ENCODE data around the gene BRIP1.
"Not testable (repeated sequence)": the region's sequence is repeated elsewhere in the genome, so short reads cannot be mapped to it uniquely, and the experiment has no call there.

BRIP1 gene

DNA sequence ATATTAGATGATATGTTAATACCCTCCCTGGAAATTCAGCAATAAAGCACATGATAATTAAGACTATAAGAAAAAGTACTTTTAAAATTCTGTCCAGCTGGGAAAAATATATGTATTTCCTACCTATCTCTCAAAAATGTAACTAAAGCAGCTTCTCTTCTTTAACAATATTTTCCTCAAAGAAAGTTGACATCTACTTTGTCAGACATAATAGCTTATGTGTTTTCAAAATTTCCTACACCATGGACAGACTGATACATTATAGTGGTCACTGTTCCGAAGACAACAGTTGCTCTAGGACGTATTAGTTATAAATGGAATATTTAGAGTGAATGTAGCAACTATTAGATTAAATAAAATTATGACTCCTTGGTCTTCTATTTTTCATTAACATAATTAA lies 140.9 kb downstream of the BRIP1 start:
- Histone ChIP-seq H3K27ac (ENCODE audit: low read depth, low read length) (no peak overlapping the region), H3K9ac (ENCODE audit: low read length) (no peak overlapping the region), H3K4me3 (ENCODE audit: low read depth in 1 of 2, low read length in 2 of 2) (no peak overlapping the region), H3K27me3 (ENCODE audit: control insufficient read depth in 1 of 2, insufficient read depth in 2 of 2, low read length in 2 of 2) (no peaks in the 10 kb centered on the region), H3K36me3 (ENCODE audit: insufficient read depth, low read length) (no peaks in the 10 kb centered on the region), H3K4me1 (ENCODE audit: insufficient read depth, low read length) (no peaks in the 10 kb centered on the region), H3K9me3 (ENCODE audit: low read length) (no peaks in the 10 kb centered on the region)

DNA sequence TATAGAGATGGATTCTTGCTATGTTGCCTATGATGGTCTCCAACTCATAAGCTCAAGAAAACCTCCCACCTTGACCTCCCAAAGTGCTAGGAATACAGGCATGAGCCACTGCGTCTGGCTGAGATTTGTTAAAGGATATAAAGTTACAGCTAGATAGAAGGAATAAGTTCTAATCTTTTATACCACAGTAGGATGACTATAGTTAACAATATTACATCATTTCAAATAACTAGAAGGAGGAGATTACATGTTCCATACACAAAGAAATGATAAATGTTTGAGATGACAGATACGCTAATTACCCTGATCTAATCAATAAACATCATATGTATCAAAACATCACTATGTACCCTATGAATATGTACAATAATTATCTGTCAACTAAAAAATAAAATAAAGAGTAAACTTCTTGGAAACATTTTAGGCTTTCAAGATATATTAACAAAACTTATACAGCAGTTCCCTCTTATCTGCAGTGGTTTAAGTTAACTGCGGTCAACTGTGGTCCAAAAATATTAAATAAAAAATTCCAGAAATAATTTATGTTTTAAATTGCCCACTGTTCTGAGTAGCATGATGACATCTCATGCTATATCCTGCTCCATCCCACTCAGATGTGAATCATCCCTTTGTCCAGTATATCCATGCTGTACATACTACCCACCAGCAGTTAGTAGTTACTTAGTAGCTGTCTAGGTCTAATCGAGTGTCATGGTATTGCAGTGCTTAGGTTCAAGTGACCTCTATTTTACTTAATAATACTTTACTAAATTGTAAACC lies 143.1 kb downstream of the BRIP1 start:
- Histone ChIP-seq H3K36me3 (ENCODE audit: insufficient read depth, low read length) (no peaks in the 10 kb centered on the region), H3K9me3 (ENCODE audit: low read length) (no peaks in the 10 kb centered on the region), H3K4me1 (ENCODE audit: insufficient read depth, low read length) (no peaks in the 10 kb centered on the region), H3K27me3 (ENCODE audit: control insufficient read depth in 1 of 2, insufficient read depth in 2 of 2, low read length in 2 of 2) (no peaks in the 10 kb centered on the region), H3K9ac (ENCODE audit: low read length) (no peak overlapping the region), H3K27ac (ENCODE audit: low read depth, low read length) (no peak overlapping the region), H3K4me3 (ENCODE audit: low read depth in 1 of 2, low read length in 2 of 2) (no peak overlapping the region)

DNA sequence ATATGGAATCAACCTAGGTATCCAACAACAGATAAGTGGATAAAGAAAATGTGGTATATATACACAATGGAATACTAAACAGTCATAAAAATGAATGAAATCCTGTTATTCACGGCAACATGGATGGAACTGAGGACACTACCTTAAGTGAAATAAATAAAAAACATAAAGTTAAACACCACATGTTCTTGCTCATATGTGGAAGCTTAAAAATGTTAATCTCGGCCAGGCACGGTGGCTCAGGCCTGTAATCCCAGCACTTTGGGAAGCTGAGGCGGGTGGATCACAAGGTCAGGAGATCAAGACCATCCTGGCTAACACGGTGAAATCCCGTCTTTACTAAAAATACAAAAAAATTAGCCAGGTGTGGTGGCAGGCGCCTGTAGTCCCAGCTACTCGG lies 144.1 kb downstream of the BRIP1 start:
- not testable (repeated sequence) for H3K9ac ChIP-seq (ENCODE audit: low read length); H3K27me3 ChIP-seq (ENCODE audit: control insufficient read depth in 1 of 2, insufficient read depth in 2 of 2, low read length in 2 of 2); H3K4me3 ChIP-seq (ENCODE audit: low read depth in 1 of 2, low read length in 2 of 2); H3K36me3 ChIP-seq (ENCODE audit: insufficient read depth, low read length); H3K27ac ChIP-seq (ENCODE audit: low read depth, low read length); H3K9me3 ChIP-seq (ENCODE audit: low read length); H3K4me1 ChIP-seq (ENCODE audit: insufficient read depth, low read length)

DNA sequence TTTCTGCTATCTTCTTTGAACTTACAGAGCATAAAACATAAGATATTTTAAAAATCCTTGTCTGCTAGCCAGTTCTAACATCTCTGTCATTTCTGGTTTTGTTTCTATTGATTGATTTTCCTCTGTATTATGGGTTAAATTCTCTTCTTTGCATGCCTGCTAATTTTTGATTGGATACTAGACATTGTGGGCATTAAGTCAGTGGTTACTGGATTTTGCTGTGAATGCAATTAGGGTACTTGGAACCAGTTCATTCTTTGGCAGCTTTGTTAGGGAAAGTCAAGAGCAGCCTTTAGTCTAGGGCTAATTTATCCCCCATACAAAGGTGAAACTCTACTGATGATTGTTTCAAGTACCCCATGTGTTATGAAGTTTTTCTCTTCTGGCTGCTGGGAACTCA lies 145.3 kb downstream of the BRIP1 start:
- Histone ChIP-seq H3K4me1 (ENCODE audit: insufficient read depth, low read length) (no peaks in the 10 kb centered on the region), H3K9me3 (ENCODE audit: low read length) (no peaks in the 10 kb centered on the region), H3K4me3 (ENCODE audit: low read depth in 1 of 2, low read length in 2 of 2) (no peak overlapping the region), H3K36me3 (ENCODE audit: insufficient read depth, low read length) (no peaks in the 10 kb centered on the region), H3K27me3 (ENCODE audit: control insufficient read depth in 1 of 2, insufficient read depth in 2 of 2, low read length in 2 of 2) (no peaks in the 10 kb centered on the region), H3K27ac (ENCODE audit: low read depth, low read length) (no peak overlapping the region), H3K9ac (ENCODE audit: low read length) (no peak overlapping the region)

DNA sequence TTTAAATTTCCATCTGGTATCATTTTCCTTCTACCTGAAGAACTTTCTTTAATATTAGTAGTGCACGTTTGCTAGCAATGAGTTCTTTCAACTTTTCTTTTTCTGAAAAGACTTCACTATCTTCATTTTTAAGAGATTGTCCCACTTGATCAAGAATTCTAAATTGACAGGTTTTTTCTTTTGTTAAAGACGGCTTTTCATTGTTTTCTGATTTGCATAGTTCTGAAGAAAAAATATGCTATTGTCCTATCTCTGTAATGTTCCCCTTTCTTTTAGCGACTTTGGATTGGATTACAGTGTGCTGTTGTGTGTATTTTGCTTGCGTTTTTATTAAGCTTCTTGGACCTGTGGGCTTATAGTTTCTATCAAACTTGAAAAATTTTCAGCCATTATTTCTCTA lies 146.0 kb downstream of the BRIP1 start:
- H3K4me3 ChIP-seq (ENCODE audit: low read depth in 1 of 2, low read length in 2 of 2) = no peak overlapping the region
- no peaks in the 10 kb centered on the region for H3K36me3 ChIP-seq (ENCODE audit: insufficient read depth, low read length)
- H3K27me3 ChIP-seq (ENCODE audit: control insufficient read depth in 1 of 2, insufficient read depth in 2 of 2, low read length in 2 of 2) = no peaks in the 10 kb centered on the region

GRCh38 chr17:61716225-61716829 lies 147.0 kb downstream of the BRIP1 start:
- H3K4me3 ChIP-seq (ENCODE audit: low read depth in 1 of 2, low read length in 2 of 2) = no peak overlapping the region
- H3K9ac ChIP-seq (ENCODE audit: low read length) = no peak overlapping the region
- no peaks in the 10 kb centered on the region for H3K27me3 ChIP-seq (ENCODE audit: control insufficient read depth in 1 of 2, insufficient read depth in 2 of 2, low read length in 2 of 2)
- H3K9me3 ChIP-seq (ENCODE audit: low read length) = no peaks in the 10 kb centered on the region
- H3K4me1 ChIP-seq (ENCODE audit: insufficient read depth, low read length) = no peaks in the 10 kb centered on the region
- no peaks in the 10 kb centered on the region for H3K36me3 ChIP-seq (ENCODE audit: insufficient read depth, low read length)
- H3K27ac ChIP-seq (ENCODE audit: low read depth, low read length) = no peak overlapping the region

More for the DNA sequence above, 146.0 kb downstream of the BRIP1 start:
- H3K27ac ChIP-seq (ENCODE audit: low read depth, low read length) = no peak overlapping the region
- no peaks in the 10 kb centered on the region for H3K4me1 ChIP-seq (ENCODE audit: insufficient read depth, low read length)
- H3K9ac ChIP-seq (ENCODE audit: low read length) = no peak overlapping the region
- H3K9me3 ChIP-seq (ENCODE audit: low read length) = no peaks in the 10 kb centered on the region

- Histone ChIP-seq H3K36me3 (ENCODE audit: insufficient read depth, low read length) (no peaks in the 10 kb centered on the region), H3K9me3 (ENCODE audit: low read length) (no peaks in the 10 kb centered on the region), H3K27me3 (ENCODE audit: control insufficient read depth in 1 of 2, insufficient read depth in 2 of 2, low read length in 2 of 2) (no peaks in the 10 kb centered on the region), H3K4me1 (ENCODE audit: insufficient read depth, low read length) (no peaks in the 10 kb centered on the region), H3K4me3 (ENCODE audit: low read depth in 1 of 2, low read length in 2 of 2) (no peak overlapping the region), H3K9ac (ENCODE audit: low read length) (no peak overlapping the region), H3K27ac (ENCODE audit: low read depth, low read length) (no peak overlapping the region)
These were observed 148.0 kb downstream of the BRIP1 start for GRCh38 chr17:61715348-61715747.

GRCh38 chr17:61714300-61714699 lies 149.0 kb downstream of the BRIP1 start:
- Histone ChIP-seq H3K27me3 (ENCODE audit: control insufficient read depth in 1 of 2, insufficient read depth in 2 of 2, low read length in 2 of 2) (no peaks in the 10 kb centered on the region), H3K4me1 (ENCODE audit: insufficient read depth, low read length) (no peaks in the 10 kb centered on the region), H3K36me3 (ENCODE audit: insufficient read depth, low read length) (no peaks in the 10 kb centered on the region), H3K9me3 (ENCODE audit: low read length) (no peaks in the 10 kb centered on the region), H3K9ac (ENCODE audit: low read length) (no peak overlapping the region), H3K27ac (ENCODE audit: low read depth, low read length) (no peak overlapping the region), H3K4me3 (ENCODE audit: low read depth in 1 of 2, low read length in 2 of 2) (no peak overlapping the region)

GRCh38 chr17:61713035-61713434 lies 150.3 kb downstream of the BRIP1 start:
- no peak overlapping the region for H3K27ac ChIP-seq (ENCODE audit: low read depth, low read length)
- no peak overlapping the region for H3K4me3 ChIP-seq (ENCODE audit: low read depth in 1 of 2, low read length in 2 of 2)
- no peak overlapping the region for H3K9ac ChIP-seq (ENCODE audit: low read length)
- no peaks in the 10 kb centered on the region for H3K36me3 ChIP-seq (ENCODE audit: insufficient read depth, low read length)
- no peaks in the 10 kb centered on the region for H3K9me3 ChIP-seq (ENCODE audit: low read length)
- no peaks in the 10 kb centered on the region for H3K4me1 ChIP-seq (ENCODE audit: insufficient read depth, low read length)
- no peaks in the 10 kb centered on the region for H3K27me3 ChIP-seq (ENCODE audit: control insufficient read depth in 1 of 2, insufficient read depth in 2 of 2, low read length in 2 of 2)

DNA sequence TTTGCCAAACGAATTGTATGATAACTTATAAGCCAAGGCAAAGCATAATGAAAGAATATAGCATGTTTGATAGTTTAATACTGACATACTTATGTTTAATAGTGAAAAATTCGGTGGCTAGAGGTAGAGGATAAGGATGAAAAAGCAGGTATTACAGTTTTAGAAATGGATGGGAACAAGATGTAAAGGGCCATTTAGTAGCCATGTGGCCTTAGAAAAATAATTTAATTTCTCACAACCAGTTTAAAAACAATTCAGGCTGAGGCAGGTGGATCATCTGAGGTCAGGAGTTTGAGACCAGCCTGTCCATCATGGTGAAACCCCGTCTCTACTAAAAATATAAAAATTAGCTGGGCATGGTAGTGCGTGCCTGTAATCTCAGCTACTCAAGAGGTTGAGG lies 152.8 kb downstream of the BRIP1 start:
- H3K4me3 ChIP-seq (ENCODE audit: low read depth in 1 of 2, low read length in 2 of 2) = no peak overlapping the region
- no peak overlapping the region for H3K27ac ChIP-seq (ENCODE audit: low read depth, low read length)
- no peaks in the 10 kb centered on the region for H3K9me3 ChIP-seq (ENCODE audit: low read length)
- H3K27me3 ChIP-seq (ENCODE audit: control insufficient read depth in 1 of 2, insufficient read depth in 2 of 2, low read length in 2 of 2) = no peaks in the 10 kb centered on the region
- no peaks in the 10 kb centered on the region for H3K4me1 ChIP-seq (ENCODE audit: insufficient read depth, low read length)
- H3K9ac ChIP-seq (ENCODE audit: low read length) = no peak overlapping the region
- H3K36me3 ChIP-seq (ENCODE audit: insufficient read depth, low read length) = no peaks in the 10 kb centered on the region

DNA sequence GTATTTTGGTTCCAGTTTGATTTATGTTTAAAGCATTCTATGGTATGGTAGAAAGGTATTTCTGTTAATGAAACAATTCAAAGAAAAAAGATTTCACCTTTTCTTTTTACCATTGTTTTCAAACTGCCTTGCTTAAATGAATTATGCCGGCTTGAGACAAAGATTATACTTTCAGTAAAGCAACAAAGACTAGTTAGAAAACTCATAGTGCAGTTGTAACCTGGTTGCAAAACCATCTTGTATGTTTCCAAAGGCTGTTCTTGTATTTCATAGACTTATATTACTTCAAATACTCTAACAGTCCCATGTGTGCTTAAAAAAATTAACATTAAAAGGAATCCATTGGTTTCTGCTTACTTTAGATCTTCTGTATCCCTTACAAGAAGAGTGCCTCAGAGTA lies 153.8 kb downstream of the BRIP1 start:
- Histone ChIP-seq H3K4me1 (ENCODE audit: insufficient read depth, low read length) (no peaks in the 10 kb centered on the region), H3K36me3 (ENCODE audit: insufficient read depth, low read length) (no peaks in the 10 kb centered on the region), H3K27ac (ENCODE audit: low read depth, low read length) (no peak overlapping the region), H3K9ac (ENCODE audit: low read length) (no peak overlapping the region), H3K4me3 (ENCODE audit: low read depth in 1 of 2, low read length in 2 of 2) (no peak overlapping the region), H3K27me3 (ENCODE audit: control insufficient read depth in 1 of 2, insufficient read depth in 2 of 2, low read length in 2 of 2) (no peaks in the 10 kb centered on the region), H3K9me3 (ENCODE audit: low read length) (no peaks in the 10 kb centered on the region)

DNA sequence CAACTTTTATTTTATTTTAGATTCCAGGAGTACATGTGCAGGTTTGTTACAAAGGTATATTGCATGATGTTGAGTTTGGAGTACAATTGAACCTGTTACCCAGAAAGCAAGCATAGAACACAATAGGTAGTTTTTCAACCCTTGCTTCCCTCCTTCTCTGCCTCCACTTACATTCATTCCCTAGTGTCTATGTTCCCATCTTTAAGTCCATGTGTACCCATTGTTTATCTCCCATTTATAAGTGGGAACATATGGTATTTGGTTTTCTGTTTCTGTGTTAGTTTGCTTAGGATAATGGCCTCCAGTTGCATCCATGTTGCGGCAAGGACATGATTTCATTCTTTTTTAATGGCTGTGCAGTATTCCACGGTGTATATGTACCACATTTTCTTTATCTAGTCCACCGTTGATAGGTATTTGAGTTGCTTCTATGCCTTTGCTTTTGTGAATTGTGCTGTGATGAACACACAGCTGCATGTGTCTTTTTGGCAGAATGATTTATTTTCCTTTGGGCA lies 158.3 kb downstream of the BRIP1 start:
- no peaks in the 10 kb centered on the region for H3K27me3 ChIP-seq (ENCODE audit: control insufficient read depth in 1 of 2, insufficient read depth in 2 of 2, low read length in 2 of 2)

More for the DNA sequence above, 158.3 kb downstream of the BRIP1 start:
- Histone ChIP-seq H3K9me3 (ENCODE audit: low read length) (peaks cover 7% of the 10 kb centered on the region), H3K4me1 (ENCODE audit: insufficient read depth, low read length) (no peaks in the 10 kb centered on the region), H3K4me3 (ENCODE audit: low read depth in 1 of 2, low read length in 2 of 2) (no peak overlapping the region), H3K27ac (ENCODE audit: low read depth, low read length) (no peak overlapping the region), H3K36me3 (ENCODE audit: insufficient read depth, low read length) (no peaks in the 10 kb centered on the region), H3K9ac (ENCODE audit: low read length) (no peak overlapping the region)
